Panc1 (cell line): ENCODE results near the gene HAGHL. TPM values are rescaled to one million over a fixed set of nuclear protein-coding genes. Genes with fewer than 3 reads are reported as not detected.

Experiments used
- ATAC-seq: fragments of 200-7000 bp; cut with Tn5 transposase; 2 replicates; pipeline ENCODE4 v1.9.1; 2020; ENCODE audit warnings: mild to moderate bottlenecking, moderate library complexity
- BruUV-seq: library from RNA; stranded (reverse); fragments of 400-500 nt; replicated peaks from 2 replicates; lab custom pipeline; 2021; lab: Mats Ljungman, UMichigan
- CTCF ChIA-PET: fragments of 300-600 bp; sonication (Branson Sonifier 250); formaldehyde crosslinking; loops from one replicate; lab custom pipeline; 2022; ENCODE audit warnings: antibody characterized with exemption; lab: Charles Lee
- POLR2A ChIA-PET: fragments of 300-600 bp; sonication (Branson Sonifier 250); formaldehyde crosslinking; loops from one replicate; lab custom pipeline; 2022; ENCODE audit warnings: antibody characterized with exemption; lab: Charles Lee
- DNase-seq: peaks from one replicate; pipeline ENCODE4 v3.0.0-alpha.2; 2010; ENCODE audit warnings: low read depth, low spot score
- H3K27ac ChIP-seq: 2 replicates; pipeline ENCODE4 v1.5.1; 2011; ENCODE audit warnings: mild to moderate bottlenecking, low read length, inconsistent platforms
- H3K27me3 ChIP-seq: fragments of 200-500 bp; sonication (Bioruptor generic); 2 replicates; pipeline ENCODE4 v1.6.0; 2014; ENCODE audit warnings: low read length, inconsistent platforms; ENCODE audit not compliant: control insufficient read depth, insufficient read depth
- H3K36me3 ChIP-seq: fragments of 200-500 bp; sonication (Bioruptor generic); 2 replicates; pipeline ENCODE4 v1.5.1; 2014; ENCODE audit warnings: inconsistent platforms, mild to moderate bottlenecking, low read length, moderate library complexity; ENCODE audit not compliant: control insufficient read depth, insufficient read depth
- H3K4me1 ChIP-seq: 2 replicates; pipeline ENCODE4 v1.5.1; 2011; ENCODE audit warnings: inconsistent platforms, mild to moderate bottlenecking, low read length, moderate library complexity; ENCODE audit not compliant: control insufficient read depth, insufficient read depth
- H3K4me3 ChIP-seq, 2 experiments: 2 replicates each; pipeline ENCODE4 v1.5.1; 2011 to 2012; ENCODE audit warnings: low read depth in 2 of 2, low read length in 2 of 2, mild to moderate bottlenecking in 2 of 2, inconsistent platforms in 1 of 2, moderate library complexity in 1 of 2
- H3K9me3 ChIP-seq: fragments of 200-500 bp; sonication (Bioruptor generic); 2 replicates; pipeline ENCODE4 v1.5.1; 2014; ENCODE audit warnings: low read depth, mild to moderate bottlenecking, inconsistent platforms, low read length, moderate library complexity; ENCODE audit not compliant: control insufficient read depth, insufficient read depth
- POLR2AphosphoS5 ChIP-seq: IDR thresholded peaks from 2 replicates; pipeline ENCODE4 v1.6.1; 2012; ENCODE audit warnings: mild to moderate bottlenecking, low read depth, low read length, moderate library complexity
- REST ChIP-seq, 2 experiments: IDR thresholded peaks; 2 replicates each; pipeline ENCODE4 v1.6.1; 2011 to 2012; ENCODE audit warnings: low read depth in 2 of 2, control low read depth in 1 of 2, low read length in 1 of 2, mild to moderate bottlenecking in 1 of 2, moderate library complexity in 1 of 2; ENCODE audit not compliant: insufficient read depth in 1 of 2
- SIN3A ChIP-seq: IDR thresholded peaks from 2 replicates; pipeline ENCODE4 v1.6.1; 2012; ENCODE audit warnings: low read depth, mild to moderate bottlenecking, low read length, moderate library complexity, borderline replicate concordance; ENCODE audit not compliant: insufficient read depth
- TCF7L2 ChIP-seq: IDR thresholded peaks from 2 replicates; pipeline ENCODE4 v1.6.1; 2011; ENCODE audit warnings: mild to moderate bottlenecking, low read depth, low read length, inconsistent platforms
- in situ Hi-C: cut with HindIII; loops from 2 replicates; pipeline ENCODE4 v1.10.0; 2016; ENCODE audit warnings: low sequenced_read_pairs, low pct_unique_long_range_greater_than_20kb
- intact Hi-C: fragments of 100-400 bp; cut with micrococcal nuclease; formaldehyde crosslinking; loops from one replicate; pipeline ENCODE4 v1.10.0; 2022; ENCODE audit not compliant: unreplicated experiment
- total RNA-seq: library from RNA; stranded (reverse); gene quantifications from one replicate; pipeline ENCODE4 v1.2.1, GENCODE V29; 2021; ENCODE audit not compliant: unreplicated experiment
- TF ChIP-seq, protein P1 (sequence below): fragments of 450-650 bp; IDR thresholded peaks from 2 replicates; pipeline ENCODE4 v1.5.1; 2017; ENCODE audit warnings: mild to moderate bottlenecking

Gene HAGHL
- total RNA-seq, 1 experiment from 2014 or later: 41.1 TPM

- ATAC-seq: no peak
- Histone ChIP-seq H3K27me3 (no peaks in the 10 kb centered on the region), H3K4me1 (no peaks in the 10 kb centered on the region), H3K9me3 (no peaks in the 10 kb centered on the region), H3K4me3 (no peak overlapping the region), H3K27ac (no peak overlapping the region), H3K36me3 (no peaks in the 10 kb centered on the region)
- POLR2A ChIA-PET: no interaction called here
- intact Hi-C loops: no loop called here
- CTCF ChIA-PET: no interaction called here
- BruUV-seq: no TSS peak
- in situ Hi-C loops: no loop called here
- TF ChIP-seq TCF7L2 (no peak), POLR2AphosphoS5 (no peak), REST (IDR thresholded peaks at IDR 0.05; ENCODE audit: insufficient read depth in 1 of 2, low read depth in 2 of 2, low read length in 1 of 2) (no peak), SIN3A (no peak)
- TF ChIP-seq, protein P1, sequence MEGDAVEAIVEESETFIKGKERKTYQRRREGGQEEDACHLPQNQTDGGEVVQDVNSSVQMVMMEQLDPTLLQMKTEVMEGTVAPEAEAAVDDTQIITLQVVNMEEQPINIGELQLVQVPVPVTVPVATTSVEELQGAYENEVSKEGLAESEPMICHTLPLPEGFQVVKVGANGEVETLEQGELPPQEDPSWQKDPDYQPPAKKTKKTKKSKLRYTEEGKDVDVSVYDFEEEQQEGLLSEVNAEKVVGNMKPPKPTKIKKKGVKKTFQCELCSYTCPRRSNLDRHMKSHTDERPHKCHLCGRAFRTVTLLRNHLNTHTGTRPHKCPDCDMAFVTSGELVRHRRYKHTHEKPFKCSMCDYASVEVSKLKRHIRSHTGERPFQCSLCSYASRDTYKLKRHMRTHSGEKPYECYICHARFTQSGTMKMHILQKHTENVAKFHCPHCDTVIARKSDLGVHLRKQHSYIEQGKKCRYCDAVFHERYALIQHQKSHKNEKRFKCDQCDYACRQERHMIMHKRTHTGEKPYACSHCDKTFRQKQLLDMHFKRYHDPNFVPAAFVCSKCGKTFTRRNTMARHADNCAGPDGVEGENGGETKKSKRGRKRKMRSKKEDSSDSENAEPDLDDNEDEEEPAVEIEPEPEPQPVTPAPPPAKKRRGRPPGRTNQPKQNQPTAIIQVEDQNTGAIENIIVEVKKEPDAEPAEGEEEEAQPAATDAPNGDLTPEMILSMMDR: no peak
- no peak for DNase-seq
These were observed 27.8 kb downstream of the HAGHL start for GRCh38 chr16:754656-755055.

GRCh38 chr16:756428-756827 is 29.5 kb downstream of the HAGHL start:
- no TSS peak for BruUV-seq
- no peak overlapping the region for H3K27ac ChIP-seq
- in situ Hi-C loops (no loop called here), intact Hi-C loops (no loop called here)
- no peak for TF ChIP-seq REST (IDR thresholded peaks at IDR 0.05; ENCODE audit: insufficient read depth in 1 of 2, low read depth in 2 of 2, low read length in 1 of 2)
- TF ChIP-seq SIN3A: no peak
- TF ChIP-seq TCF7L2: no peak
- no peak for TF ChIP-seq POLR2AphosphoS5
- TF ChIP-seq, protein P1: no peak
- ChIA-PET POLR2A (no interaction called here), CTCF (no interaction called here)
- peaks cover 10% of the 10 kb centered on the region for H3K4me1 ChIP-seq
- no peaks in the 10 kb centered on the region for H3K9me3 ChIP-seq
- no peak overlapping the region for H3K4me3 ChIP-seq
- H3K36me3 ChIP-seq: no peaks in the 10 kb centered on the region
- ATAC-seq (no peak), DNase-seq (no peak)
- H3K27me3 ChIP-seq: no peaks in the 10 kb centered on the region
